GM19035 (cell line): ENCODE measurements around the gene CFAP100.

Source experiments
- ATAC-seq: cut with Tn5 transposase; IDR thresholded peaks from one replicate; pipeline ENCODE4 v1.9.1; 2021; ENCODE audit not compliant: unreplicated experiment

Gene CFAP100

DNA sequence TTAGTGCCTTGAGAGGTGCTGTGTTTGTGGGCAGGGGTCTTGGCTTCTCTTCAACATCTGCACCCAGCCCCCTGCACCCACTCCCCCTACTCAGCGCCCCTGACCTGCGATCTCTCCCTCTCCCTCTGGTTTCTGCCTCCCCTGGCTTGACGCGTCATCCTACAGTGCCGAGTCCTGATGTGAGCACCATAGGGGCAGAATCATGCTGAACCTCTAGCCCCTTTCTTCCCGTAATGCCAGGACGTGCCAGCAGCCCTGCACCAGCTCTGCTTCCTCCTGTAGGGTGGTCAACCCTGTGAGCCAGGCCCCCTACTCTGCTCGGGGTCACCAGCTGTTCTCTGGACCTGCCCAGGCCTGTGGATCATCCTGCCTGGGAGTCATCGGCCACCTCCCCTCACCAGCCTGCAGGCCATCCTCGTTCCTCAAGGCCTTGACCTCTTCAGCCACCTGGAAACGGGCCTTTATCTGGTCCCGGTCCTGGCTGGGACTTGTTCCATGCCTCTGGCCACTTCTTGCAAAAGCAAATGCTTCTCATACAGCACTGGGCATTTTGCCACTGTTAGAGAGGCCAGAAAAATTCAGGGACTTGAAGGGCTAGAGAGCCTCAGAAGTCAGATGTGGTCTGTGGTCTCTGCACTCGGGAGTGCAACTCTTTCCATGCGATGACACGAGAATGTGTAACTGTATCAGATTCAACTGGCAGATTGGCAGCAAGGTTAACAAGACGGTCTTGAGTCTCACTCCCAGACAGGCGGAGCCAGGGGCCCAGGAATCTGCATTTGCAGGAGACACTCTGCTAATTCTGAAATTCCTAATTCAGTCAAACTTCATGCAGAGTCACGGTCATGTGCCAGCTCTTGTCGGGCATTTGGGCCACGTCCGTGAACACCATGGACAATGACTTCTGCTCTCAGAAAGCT, 20.8 kb upstream of the CFAP100 start:
- no peak for ATAC-seq

DNA sequence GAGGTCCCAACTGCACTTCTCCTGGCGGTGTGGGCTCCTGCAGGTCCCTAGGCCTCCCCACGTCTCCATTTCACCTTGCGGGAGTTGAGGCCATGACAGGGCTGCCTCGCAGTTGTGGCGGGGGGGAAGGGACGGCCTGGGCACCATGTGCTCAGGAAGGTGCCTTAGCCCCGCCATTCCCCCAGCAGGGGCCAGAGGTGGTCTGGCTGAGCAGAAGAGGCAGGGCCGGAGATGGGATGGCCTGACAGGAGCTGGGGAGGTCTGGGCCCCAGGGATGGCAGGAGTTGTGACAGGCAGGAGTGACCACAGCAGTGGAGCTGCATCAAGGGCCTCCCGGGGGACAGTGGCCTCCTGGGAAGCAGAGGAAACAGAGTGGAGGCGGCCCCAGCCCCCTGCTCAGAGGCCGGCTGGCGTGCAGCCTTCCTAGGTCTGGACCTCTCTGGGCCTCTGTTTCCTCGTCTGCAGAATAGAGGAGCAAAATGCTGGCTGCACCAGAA, 18.8 kb upstream of the CFAP100 start:
- ATAC-seq: no peak

DNA sequence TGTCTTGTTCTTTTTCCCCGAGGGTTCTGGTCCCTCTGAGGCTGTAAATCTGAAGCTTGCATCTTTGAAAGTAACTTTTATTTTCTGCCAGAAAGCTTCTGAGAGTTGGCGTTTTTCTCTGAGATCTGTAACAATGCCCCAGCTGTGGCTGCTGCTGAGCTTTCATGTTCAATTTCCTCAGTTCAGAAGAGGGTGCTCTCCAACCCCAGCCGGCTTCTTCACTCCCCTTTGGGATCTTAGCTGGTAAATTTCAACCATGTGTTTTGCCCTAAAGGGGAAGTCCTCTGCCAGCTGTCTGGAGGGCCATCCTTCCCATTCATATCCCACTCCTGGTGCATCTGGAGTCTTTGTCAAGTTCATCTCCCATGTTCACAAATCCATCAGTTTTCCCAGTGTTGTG, 18.3 kb upstream of the CFAP100 start:
- no peak for ATAC-seq

DNA sequence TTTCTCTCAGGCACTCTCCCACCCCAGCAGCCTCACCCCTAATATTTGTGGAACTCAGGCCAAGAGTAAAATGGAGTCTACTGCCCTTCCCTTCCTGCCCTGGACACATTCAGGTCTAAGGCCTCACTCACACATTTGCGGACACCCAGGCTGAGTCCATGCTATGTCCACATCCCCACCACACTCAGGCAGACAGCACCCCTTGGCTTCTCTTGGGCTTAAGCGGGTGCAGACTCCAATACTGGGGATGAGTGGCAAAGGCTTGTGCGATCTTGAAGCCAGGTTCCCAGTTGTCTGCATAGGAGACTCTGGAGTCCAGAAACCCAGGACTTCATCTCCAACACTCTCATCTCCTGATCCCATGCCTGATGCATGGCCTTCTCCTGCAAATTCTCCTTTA, 17.5 kb upstream of the CFAP100 start:
- ATAC-seq: no peak

DNA sequence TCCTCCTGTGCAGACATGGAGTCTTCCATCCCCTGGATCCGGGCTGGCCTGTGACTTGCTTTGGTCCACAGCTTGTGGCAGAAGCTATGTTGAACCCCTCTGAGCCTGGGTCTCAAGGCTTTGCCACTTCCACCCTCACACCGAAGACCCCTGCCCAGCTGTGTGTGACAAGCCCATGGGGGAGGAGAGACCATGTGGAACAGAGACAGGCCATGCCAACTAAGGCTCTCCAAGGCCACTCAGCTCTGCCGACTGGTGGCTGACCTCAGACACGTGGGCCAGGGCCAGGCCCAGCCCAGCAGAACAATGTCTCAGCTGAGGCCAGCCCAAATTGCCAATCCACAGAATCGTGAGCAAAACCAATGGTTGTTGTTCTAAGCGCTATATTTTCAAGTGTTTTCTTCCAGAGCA, 16.4 kb upstream of the CFAP100 start:
- ATAC-seq: no peak

DNA sequence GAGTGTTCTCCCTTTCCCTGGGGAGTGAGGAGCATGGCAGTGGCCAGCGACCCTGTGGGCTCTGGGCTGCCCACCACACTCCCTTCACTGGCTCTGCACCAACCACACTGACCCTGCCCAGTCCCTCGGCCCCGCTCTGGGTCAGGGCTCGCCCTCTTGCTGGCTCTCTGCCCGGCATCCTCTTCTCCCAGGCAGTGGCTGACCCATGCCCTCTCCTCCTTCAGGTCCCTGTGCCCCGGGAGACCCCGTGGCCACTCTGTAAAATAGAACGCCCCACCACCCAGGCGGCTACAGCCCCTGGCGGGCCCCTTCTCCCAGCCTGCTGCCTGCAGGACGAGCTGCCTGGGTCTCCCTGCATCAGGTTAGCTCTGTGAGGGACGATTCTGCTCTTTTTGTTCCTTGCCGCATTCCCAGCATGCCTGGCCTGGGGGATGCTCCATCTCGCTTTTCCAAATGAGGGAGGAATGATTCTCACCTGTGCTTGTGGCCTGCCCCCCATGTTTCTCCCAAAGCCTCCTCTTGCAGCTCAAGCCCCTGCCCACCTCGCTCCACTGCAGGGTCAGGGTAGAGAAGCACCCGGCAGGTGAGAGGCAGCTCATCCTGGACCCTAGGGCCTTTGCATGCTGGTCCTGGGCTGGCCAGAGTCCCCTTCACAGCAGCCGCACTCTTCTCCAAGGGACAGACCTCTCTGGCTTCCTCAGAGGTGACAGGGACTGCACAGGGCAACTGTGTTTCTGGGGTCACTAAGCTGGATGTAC, 14.5 kb upstream of the CFAP100 start:
- no peak for ATAC-seq

DNA sequence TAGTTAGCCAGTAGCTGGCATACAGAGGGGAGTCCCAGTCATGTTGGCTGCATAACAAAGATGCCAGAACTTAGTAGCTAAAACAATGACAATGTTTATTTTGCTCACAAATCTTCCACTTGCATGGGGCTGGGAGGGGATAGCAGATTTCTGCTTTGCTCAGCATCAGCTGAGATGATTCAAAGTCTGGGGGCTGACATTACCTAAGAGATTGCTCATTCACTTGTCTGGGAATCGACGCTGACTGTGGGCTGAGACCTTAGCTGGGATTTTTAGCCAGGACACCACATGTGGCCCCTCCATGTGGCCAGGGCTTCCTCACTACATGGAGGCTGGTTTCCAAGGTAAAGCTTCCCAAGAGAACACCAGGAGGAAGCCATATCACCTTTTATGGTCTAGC, 12.7 kb upstream of the CFAP100 start:
- no peak for ATAC-seq

DNA sequence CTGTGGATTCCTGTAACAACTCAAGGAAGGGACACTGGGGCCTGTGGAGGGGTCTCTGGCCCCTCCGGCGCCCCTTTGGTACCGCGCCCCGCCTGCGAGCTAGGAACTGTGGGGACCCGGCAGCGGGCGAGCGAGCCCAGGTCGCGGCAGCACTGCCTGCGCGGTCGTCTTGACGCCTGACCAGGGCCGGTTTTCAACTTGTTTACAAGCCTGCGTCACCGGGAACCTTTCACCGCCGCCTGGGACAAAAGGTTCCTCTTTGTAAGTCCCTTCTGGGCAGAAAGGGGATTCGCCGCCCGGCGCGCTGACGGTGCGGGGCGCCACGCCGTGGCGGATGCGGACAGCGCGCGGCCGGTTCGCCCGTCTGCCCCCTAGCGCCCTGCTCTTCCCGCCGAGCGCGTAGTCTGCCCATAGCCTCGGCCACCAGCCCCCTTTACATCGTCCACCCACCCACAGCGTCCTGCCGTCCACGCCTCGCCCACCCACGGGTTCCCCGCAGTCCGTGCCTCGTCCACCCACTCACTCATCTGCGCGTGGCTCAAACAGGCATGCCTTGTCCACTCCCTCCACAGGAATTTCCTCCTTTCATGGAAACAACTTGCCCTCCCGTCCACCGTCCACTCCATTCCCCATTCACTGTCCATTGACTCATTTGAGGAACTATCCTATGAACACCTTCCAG, 5.5 kb upstream of the CFAP100 start:
- ATAC-seq: peak; percentile 69

DNA sequence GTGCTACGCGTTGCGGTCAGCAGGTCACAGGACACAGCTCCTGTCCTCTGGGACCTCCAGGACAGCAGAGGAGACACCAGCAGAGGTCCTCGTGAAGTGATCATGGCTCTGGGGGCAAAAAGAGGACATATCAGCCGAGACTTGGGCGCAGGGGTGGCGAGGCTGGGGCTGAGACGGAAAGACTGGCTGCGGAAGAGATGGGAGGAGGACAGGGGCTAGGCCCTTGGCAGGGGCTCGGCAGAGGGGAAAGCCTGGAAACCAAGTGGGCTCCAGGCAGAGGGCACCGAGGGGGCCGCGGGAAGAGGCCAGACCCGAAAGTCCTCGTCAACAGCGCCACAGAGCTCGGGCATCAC, 4.9 kb upstream of the CFAP100 start:
- no peak for ATAC-seq

DNA sequence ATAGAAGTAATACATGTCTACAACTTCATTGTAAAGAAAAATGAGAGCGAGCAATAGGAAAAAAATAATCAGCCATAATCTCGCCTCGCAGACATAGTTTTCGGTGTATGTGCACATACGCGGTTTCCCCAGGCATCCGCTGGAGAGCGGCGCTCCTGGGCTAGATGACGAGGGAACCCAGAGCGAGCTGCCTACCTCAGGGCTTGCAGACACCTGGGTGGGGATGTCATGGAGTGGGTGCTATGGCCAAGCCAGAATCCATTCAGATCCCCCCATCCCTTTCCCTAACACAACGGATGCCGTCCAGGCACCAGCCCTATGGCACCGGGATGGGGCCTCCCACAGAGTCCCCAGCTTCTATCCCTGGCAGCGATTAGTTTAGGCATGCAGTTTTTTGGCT, 4.5 kb upstream of the CFAP100 start:
- no peak for ATAC-seq

DNA sequence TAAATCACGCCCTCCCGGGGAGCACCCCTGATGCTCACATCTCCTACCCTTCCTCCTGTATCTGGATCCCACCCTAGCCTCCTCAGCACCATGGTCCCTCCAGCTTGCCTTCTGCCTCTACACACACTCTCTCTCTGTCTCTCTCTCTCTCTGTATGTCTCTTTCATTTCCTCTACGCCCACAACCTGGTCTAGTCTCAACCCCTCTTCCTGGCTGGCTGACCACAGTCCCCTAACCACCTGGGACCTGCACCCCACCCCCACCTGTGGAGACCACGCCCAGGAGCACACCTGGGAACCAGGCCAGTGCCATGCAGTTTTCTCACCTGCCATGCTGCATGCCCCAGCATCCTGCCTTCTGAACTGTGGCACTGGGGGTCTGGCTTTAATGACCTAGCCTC, 4.0 kb upstream of the CFAP100 start:
- ATAC-seq: no peak

DNA sequence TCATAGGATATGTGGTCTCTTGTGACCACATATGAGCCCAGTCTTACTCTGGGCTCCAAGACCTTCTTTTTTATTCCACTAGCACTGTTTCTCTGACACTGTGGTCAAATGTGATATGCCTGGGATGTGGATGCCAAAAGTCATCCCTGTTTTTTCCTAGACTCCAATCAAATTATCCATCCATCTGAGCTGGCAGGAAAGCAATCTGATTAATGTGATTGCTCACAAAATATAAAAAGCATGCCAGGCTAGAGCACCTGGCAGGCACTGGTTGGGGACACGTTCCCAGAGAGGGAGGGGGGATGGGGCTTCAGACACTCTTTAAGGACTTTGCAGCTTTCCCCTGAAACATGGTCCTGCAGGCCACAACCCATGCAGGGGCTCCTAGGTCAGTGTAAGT, 3.1 kb upstream of the CFAP100 start:
- ATAC-seq: no peak

DNA sequence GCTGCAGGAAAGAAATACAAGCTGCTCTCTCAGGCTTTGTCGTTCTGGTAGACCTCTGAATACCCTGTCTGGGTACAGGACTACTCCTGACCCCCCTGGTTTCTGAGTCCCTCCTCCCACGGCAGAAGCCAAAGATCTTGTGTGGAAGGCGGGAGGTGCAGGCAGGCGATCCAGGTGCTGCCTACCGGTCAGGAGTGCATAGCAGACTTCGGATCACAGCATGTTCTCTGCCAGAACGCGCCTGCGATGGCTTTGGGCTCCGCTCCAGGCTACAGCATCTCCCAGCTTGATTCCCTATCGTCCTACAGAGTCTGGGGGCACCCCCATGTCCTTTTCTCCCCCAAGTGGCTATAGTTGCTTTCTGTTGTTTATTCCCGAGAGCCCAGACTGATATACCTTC, 2.5 kb upstream of the CFAP100 start:
- ATAC-seq: no peak

DNA sequence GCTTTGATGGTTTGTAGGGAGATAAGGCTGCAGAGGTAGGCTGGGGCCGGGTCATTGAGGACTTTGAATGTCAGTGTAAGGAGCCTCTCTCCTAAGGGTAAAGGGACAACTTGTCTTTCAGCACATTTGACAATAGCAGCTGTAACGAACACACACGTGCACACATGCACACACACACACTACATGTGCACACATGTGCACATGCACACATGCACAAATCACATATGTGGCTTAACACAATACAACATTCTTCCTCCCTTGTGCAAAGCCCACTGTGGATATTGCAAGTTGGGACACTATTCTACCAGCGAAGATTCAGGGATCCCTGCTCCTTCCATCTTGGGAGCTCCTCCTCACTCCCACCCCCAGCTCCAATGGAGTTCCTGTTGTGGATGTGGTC, 1.1 kb upstream of the CFAP100 start:
- no peak for ATAC-seq

DNA sequence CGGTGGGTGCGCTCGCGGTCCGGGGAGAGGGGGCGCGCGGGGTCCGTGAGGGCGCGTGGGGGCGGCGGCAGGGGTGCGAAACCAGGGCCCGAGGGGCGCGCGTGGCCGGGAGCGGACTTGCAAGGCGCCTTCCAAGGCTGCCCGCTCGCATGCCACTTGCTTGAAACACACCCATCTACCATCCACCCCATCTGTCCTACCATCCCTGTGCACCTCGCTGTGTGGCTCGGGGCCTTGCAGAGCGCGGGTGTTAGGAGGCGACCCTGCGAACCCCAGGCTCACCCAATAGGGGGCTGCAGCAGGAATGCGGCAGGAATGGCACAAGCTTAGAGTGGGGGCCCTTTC, 240 bp downstream of the CFAP100 start:
- no peak for ATAC-seq

DNA sequence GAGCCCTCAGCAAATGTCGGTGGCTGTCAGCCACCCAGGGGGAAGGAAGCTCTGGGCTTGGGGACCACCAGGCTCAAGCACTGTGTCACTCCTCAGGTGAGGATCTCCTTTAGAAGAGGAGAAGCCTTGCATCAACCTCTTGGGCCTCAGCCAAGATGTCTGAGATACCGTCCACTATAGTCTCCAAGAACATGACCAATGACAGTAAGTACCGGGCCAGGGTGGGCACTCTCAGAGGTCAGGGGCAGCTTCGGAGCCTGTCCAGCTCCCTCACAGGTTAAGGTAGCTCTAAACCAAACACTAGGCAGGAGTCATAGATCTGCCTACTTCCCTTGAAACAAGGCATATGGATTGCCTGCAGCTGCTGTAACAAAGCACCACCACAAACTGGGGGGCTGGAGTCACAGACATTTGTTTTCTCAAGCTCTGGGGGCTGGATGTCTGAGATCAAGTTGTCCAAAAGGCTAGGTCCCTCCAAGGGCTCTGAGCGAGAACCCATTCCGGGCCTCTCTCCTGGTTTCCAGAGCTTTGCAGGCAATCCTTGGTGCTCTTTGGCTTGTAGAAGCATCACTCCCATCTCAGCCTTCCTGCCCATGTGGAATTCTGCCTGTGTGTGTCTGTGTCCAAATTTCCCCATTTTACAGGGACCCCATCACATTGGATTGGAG, 1.3 kb downstream of the CFAP100 start:
- no peak for ATAC-seq

DNA sequence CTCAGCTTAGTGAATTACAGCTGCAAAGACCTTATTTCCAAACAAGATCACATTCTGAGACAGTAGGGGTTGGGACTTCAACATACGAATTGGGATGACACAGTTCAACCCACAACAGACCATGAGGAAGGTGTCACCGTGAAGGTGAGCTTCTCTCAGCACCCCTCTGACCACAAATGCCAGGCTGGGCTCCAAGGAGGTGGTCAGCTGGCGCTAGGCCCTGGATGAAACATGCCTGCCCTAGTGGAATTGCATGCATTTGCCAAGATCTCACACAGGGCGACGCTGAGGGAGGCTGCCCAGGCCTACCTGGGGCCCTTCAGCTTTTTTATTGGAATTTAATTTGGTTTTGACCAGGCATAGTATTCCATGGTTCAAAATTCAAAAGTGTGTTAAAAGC, 1.8 kb downstream of the CFAP100 start:
- ATAC-seq: no peak

DNA sequence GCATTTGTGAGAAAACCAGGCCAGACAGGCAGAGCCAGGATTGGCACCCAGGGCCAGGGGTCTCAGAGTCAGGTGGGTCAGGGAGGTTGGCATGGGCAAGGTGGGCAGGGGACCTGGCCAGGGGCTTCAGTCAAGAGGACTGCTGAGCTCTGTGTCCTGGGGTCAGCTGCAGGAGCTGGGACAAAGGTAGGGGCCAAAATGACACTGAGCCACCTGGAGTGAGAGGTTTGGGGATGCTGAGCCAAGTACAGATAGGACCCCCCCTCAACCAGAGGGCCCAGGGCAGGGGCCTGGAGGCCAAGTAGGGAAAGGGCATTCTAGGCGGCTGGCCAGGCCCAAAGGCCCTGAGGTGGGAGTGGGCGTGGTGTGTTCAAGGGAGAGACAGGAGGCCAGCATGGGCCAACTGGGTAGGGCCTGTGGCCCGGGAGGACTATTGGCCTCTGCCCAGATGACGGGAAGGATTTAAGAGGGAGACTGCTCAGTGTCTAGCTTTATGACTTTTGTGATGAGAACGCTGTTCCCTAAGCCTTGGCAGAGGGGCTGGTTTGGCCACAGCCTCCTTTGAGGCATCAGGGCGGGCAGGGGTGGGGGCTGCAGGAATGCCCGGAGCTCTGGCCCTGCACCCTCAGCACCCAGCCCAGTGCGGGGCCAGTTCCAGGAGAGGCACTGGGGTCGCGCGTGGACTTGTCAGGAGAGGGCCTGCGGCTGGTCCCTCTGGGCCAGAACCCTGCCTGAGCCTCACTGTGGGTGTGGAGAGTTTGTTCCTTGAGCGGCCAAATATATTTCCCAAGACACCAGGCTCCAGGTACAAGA, 3.1 kb downstream of the CFAP100 start:
- ATAC-seq: no peak

DNA sequence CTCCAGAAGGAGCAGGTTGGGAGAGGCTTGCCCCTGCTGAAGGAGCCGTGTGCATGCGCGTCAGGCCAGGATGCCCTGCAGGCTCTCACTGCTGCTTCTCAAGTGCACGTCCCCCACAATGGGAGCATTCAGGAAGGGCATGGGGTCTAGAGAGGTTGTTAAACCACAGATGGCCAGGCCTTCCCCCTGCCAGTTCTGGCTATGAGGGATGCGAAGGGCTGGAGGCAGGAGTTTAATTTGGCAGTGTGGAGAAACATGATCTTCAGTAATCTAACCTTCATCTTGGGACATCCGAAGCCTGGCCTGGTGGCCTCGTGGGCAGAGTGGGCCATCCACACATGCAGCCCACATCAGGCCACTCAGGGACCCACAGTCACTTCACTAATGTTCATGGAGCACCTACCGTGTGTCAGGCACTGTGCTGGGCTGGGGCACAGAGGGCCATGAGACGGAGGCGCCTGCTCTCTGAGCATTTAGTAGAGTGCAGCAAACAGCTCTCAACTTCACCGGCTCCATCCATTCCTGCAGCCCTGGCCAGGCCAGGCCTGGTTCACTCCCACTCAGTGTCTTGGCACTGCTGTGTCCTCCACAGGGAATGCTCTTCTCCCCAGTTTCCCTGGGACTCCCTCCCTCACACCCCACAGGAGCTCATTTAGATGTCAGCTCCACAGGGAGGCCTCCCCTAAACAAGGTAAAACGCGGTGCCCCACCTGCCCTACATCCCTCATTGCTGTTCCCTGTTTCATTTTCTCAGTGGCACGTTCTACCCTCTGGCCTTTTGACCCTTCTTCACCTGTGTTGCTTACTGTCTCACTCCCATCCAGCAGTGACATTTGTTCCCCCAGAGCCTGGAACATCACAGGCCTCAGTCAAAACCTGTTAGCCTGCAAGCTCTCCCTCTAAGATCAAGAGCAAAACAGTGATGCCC, 4.0 kb downstream of the CFAP100 start:
- ATAC-seq: no peak
